HG03460 (cell line): ENCODE data around the gene FAM83E.
"Not testable (repeated sequence)": the region's sequence is repeated elsewhere in the genome, so short reads cannot be mapped to it uniquely, and the experiment has no call there.

Experiments
- ATAC-seq: cut with Tn5 transposase; IDR thresholded peaks from one replicate; pipeline ENCODE4 v1.9.1; 2021; ENCODE audit not compliant: unreplicated experiment

Gene FAM83E

GRCh38 chr19:48641850-48642249 is 27.0 kb upstream of the FAM83E start:
- ATAC-seq: no peak

DNA sequence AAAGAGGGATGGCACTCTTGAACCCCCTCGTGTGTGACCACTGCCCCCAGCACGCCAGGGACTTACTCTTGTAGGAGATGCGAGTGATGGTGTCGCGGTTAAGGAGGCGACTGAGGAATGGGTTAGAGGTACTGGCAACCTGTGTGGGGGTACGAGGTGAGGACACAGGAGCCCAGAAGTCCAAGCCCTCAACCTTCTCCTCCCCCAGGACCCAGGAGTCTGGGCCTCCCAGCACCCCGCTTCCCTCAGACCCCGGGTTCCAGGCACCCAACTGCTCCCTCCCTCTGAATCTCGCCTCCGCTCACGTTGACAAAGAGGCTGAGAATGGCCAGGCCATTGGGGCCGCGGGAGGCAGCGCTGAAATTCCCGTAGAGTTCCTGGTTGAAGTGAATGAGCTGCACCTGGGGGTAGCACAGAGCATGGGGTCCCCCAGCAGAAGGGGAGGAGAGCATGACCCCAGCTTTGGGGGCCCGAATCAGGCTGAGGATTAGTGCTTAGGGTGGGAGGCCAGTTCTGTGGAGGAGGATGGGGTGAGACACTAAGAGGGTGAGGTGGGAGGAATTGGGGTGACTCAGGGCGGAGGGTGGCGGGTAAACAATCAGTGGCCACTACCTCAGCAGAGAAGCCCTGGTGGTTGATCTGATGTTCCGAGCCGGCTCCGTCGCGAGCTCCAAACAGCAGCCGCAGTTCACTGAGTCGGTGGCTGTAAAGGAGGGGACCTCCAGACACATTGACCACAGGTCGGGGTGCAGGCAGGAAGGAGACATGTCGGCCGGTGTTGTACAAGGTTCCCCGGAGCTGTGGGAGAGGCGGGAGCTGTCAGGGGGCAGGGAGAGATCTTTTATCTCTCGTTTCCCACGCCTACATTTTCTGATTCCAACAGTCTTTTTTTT is 24.9 kb upstream of the FAM83E start:
- no peak for ATAC-seq

GRCh38 chr19:48638831-48639381 is 24.0 kb upstream of the FAM83E start:
- no peak for ATAC-seq

DNA sequence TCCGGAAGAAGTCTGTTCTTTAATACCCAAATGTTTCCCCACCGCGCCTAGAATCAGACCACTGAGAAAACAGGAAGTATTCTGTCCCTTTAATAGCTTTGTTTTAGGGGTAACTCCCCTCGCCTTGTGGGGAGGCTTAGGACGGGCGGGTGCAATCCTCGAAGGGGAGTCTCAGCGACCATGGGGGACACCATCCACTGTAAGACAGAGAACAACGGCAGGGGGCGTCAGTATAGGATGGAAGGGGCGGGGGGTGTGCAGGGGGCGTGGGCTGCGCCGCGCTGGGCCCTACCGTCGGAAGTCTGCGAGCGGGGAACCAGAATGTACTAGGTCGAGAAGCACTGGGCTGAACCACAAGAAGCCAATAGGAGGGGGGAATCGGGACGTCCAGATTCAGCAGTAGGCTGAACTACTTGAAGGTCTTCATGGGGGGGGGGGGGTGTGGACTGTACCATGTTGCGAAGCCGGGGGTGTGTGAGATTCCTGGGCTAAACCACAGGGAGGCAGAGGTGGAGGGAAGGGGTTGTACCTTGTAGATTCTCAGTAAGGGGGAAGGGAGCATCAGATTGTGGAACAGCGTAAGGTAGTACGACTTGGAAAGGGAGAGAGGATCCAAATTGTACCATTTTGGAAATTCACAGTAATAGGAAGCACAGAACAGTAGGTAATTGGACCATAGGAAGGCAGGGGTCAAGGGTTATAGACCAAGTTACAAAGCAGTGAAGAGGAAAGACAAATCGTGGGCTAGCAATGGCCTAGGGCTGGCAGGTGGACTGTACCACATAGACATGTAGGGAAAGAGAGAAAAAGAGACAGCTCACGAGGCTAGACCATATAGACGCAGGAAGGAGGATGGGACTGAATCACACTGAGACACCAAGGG is 23.3 kb upstream of the FAM83E start:
- peak; percentile 16 for ATAC-seq

- ATAC-seq: peak; percentile 57
These were observed 22.6 kb upstream of the FAM83E start for GRCh38 chr19:48637449-48637947.

DNA sequence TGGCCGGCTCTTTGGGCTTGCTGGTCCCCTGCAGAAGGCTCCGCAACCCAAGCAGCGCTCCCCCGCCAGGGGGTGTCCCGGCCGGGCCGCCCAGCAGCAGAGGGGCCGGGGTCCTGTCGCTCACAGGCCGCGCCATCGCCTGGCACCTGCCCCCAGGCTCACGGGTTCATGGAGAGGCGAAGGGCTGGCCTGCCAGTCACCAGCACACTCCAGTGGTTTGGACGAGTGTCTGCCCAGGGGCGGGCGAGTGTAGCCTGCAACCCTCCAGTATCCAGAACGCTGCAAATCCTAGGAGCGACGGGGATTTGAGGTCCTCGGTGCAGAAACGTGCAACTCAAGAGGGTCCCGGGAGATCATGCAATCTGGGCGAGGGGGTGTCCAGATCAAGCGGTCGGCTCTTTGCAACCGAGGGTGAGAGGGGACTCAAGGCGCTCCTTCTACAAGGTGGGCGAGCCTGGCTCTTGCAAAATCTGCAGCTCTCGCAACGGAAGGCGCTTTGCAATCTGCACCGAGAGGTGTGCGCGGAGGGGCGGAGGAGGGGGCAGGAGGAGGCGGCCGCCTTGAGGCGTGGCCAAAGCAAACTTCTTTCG is 22.1 kb upstream of the FAM83E start, which contains the start of gene DBP:
Gene DBP, minus strand, starts transcription at position 521 of the 590 bp plus-strand sequence. Its CDS starts 385 bp downstream, at position 136.
- ATAC-seq: peak; percentile 5

- no peak for ATAC-seq
These were observed 21.3 kb upstream of the FAM83E start for GRCh38 chr19:48635966-48636858.

- no peak for ATAC-seq
These were observed 20.5 kb upstream of the FAM83E start for GRCh38 chr19:48635263-48635965.

- no peak for ATAC-seq
These were observed 19.8 kb upstream of the FAM83E start for GRCh38 chr19:48634424-48635262.

DNA sequence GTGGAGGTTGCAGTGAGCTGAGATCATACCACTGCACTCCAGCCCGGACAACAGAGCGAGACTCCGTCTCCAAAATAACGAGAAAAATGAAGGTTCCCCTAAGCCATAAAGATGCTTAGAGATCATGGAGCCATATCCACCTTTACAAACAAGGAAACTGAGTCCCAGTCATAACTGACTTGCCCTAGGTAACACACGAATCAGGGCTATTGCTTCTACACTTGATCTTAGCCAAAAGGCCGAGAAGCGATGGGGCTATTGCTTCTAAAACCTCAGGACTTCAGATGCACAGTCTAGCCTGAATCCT is 19.1 kb upstream of the FAM83E start:
- no peak for ATAC-seq

DNA sequence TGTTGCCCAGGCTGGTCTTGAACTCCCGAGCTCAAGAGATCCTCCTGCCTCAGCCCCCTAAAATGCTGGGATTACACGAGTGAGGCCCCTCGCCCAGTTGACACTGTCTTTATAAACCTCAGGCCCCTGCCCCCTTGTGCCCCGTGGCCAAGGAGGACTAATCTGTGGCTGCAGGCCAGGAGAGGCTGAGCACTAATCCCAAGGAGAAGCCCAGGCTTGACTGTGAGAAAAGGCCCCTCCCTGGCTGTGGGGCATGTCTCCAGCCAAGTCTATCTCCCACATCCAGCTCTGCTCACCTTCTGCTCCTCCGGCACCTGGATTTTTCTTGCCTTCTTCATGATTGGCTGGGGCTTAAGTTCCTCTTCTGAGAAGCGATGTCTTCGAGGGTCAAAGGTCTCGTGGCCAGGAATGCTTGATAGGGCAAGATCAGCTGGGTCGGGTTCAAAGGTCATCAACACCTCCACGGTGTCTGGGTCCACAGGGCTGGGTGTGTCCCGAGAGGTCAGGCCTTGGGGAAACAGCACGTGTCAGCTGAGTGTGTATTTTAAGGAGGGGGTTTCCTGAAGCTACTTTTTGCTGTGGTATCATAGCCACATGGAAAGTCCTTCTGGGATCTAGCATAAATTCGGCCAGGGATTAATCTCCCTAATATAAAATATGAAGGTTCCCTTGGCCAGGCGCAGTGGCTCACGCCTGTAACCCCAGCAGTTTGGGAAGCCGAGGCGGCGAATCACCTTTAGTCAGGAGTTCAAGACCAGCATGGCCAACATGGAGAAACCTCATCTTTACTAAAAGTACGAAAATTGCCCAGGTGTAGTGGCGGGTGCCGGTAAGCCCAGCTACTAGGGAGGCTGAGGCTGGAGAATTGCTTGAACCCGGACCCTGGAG is 18.5 kb upstream of the FAM83E start:
- no peak for ATAC-seq

DNA sequence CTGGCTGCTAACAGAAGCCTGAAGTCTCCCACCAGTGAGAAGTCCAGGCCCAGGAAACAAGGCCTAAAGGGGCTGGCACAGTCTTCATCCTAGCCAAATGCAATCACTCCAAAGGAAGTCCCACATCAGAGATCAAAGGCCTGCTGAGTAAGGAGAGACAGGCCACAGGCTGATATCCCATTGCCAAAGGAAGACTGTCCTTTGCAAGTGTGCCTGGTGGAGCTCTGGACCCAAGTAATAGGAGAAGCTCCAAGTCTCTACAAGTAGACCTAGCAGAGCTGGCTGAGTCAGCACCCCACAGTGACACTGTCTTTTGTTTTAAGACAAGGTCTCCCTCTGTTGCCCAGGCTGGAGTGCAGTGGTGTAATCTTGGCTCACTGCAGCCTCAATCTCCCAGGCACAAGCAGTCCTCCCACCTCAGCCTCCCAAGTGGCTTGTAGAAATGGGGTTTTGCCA is 17.8 kb upstream of the FAM83E start:
- no peak for ATAC-seq

DNA sequence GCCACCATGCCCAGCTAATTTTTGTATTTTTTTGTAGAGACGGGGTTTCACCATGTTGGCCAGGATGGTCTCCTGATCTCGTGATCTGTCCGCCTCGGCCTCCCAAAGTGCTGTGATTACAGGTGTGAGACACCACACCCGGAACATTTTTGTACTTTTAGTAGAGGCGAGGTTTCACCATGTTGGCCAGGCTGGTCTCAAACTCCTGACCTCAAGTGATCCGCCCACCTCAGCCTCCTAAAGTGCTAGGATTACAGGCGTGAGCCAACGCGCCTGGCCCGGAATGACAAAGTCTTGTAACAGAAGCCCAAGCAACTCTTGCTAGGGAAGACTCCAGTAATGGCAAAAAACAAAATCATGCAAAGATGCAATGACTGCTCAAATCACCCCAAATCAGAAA is 17.4 kb upstream of the FAM83E start:
- not testable (repeated sequence) for ATAC-seq

DNA sequence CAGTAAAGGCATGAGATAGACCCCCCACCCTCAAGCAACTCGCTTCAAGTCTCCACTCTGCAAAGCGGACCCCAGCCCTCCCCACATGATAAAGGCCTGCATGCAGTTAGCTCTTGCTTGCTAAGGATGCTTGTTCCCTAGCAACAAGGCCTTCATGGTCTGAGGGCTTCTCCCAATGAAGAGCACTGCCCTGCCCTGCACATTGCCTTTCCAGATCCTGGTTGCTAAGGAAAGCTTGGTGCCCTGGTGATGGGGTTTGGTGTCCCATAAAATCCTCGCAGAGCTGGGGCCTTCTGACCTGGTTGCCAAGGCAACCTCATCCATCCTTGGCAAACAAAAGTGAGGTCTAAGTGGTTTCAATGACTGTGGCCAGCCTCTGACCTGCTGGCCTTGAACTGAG is 16.3 kb upstream of the FAM83E start:
- no peak for ATAC-seq

DNA sequence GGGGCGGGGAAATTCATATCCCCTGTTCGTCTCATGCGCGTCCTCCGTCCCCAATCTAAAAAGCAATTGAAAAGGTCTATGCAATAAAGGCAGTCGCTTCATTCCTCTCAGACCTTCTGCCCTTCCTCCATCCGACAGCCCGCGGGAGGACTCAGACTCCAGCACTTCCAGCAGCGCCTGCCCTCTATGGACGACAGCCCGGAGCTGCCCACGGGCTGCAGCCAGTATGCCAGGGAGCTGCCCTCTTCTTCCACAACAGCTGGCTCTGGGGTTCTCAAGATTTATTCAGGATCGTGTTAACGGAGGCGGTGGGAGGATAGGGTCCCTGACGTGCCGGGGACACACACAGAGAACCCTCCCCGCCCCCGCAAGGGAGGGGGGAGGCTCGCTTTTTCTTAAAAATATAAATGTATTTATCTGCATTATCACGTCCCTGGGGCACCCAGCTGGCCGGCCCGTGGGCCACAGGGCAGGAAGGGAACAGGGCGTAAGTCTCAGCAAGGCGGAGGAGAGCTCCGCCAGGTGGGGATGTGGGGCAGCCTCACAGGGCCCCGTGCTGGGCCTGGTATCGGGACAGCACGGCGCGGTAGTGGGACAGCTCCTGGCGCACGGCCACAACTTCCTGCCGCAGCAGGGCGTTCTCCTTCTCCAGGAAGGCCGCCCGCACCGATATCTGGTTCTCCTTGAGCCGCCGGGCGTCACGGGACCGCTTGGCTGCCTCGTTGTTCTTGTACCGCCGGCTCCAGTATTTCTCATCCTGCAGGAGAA is 15.6 kb upstream of the FAM83E start:
- ATAC-seq: no peak

- no peak for ATAC-seq
These were observed 14.9 kb upstream of the FAM83E start for GRCh38 chr19:48629599-48630295.
